Mucosa of descending colon (tissue), 3 donors: ENCODE measurements around the gene SALL4. TPM values are rescaled to one million over a fixed set of nuclear protein-coding genes. Genes with fewer than 3 reads are reported as not detected.
A peak's percentile ranks its signal among the peaks of the same experiment; 100 is the strongest.

ENCODE experiments used
- ATAC-seq: fragments of 200-7000 bp; cut with Tn5 transposase; one replicate; pipeline ENCODE4 v1.9.1; 2020; ENCODE audit warnings: mild to moderate bottlenecking, moderate library complexity
- DNase-seq, 3 donors: peaks; one replicate each; pipeline ENCODE4 v3.0.0-alpha.2; 2020
- H3K36me3 ChIP-seq: fragments of 200-600 bp; one replicate; pipeline ENCODE4 v1.8.0; 2021; ENCODE audit warnings: low read depth, mild to moderate bottlenecking
- H3K4me1 ChIP-seq: fragments of 200-600 bp; one replicate; pipeline ENCODE4 v1.8.0; 2021; ENCODE audit warnings: low read depth, mild to moderate bottlenecking
- H3K4me3 ChIP-seq: fragments of 200-600 bp; one replicate; pipeline ENCODE4 v1.8.0; 2021; ENCODE audit warnings: mild to moderate bottlenecking
- H3K9me3 ChIP-seq: fragments of 200-600 bp; one replicate; pipeline ENCODE4 v1.8.0; 2021; ENCODE audit warnings: mild to moderate bottlenecking
- intact Hi-C, 2 donors: fragments of 100-400 bp; cut with DNase I in 1 of 2; cut with micrococcal nuclease in 1 of 2; formaldehyde crosslinking; loops; one replicate each; pipeline versions ENCODE4 v1.11.0 to v1.11.1; 2022; cut with DNase I, micrococcal nuclease
- total RNA-seq, 3 donors: library from RNA; stranded (reverse); fragmentation: NEBNext Ultra II Directional in 2 of 3; extraction: Animal tissue kit (Norgen Biotek cat#: 25700) in 2 of 3; gene quantifications; one replicate each; pipeline versions ENCODE4 v1.2.1 to v1.2.4, GENCODE V29; 2021 to 2023
- TF ChIP-seq, protein P1 (sequence below): fragments of 200-600 bp; IDR thresholded peaks from one replicate; pipeline ENCODE4 v1.8.0; 2022; ENCODE audit warnings: antibody characterized with exemption, mild to moderate bottlenecking
- donor health status: DM: no; HTN: no; CAD: no; lungs with moderate emphysema.
- donor health status: DM: no; HTN: no; CAD: no.
- donor health status: DM: no; HTN: yes; CAD: no.

SALL4 gene
- total RNA-seq, 3 donors from 2014 or later = 0.05 to 0.41 TPM; not detected in 1

DNA sequence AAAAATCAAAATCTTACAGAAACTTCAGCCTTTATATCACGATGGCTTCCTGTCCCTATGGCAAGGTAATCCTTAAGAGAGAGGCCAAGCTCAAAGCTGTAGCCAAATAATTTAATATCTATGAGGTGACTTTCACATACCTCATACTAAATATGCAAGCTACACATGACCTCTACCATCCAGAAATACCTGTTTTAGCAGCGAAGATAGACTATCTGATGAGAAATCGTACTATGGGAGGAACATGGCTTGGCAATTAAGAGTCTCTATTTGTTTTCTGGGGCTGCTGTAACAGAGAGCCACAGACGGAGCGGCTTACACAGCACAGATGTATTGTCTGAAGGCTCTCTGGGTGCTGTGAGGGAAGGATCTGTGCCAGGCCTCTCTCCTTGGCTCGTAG lies 31.0 kb upstream of the SALL4 start:
- Histone ChIP-seq H3K9me3 (no peaks in the 10 kb centered on the region), H3K4me3 (no peak overlapping the region), H3K36me3 (no peaks in the 10 kb centered on the region), H3K4me1 (no peaks in the 10 kb centered on the region)
- intact Hi-C loops = no loop called here
- no peak for ATAC-seq
- TF ChIP-seq, protein P1, sequence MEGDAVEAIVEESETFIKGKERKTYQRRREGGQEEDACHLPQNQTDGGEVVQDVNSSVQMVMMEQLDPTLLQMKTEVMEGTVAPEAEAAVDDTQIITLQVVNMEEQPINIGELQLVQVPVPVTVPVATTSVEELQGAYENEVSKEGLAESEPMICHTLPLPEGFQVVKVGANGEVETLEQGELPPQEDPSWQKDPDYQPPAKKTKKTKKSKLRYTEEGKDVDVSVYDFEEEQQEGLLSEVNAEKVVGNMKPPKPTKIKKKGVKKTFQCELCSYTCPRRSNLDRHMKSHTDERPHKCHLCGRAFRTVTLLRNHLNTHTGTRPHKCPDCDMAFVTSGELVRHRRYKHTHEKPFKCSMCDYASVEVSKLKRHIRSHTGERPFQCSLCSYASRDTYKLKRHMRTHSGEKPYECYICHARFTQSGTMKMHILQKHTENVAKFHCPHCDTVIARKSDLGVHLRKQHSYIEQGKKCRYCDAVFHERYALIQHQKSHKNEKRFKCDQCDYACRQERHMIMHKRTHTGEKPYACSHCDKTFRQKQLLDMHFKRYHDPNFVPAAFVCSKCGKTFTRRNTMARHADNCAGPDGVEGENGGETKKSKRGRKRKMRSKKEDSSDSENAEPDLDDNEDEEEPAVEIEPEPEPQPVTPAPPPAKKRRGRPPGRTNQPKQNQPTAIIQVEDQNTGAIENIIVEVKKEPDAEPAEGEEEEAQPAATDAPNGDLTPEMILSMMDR = no peak
- DNase-seq = no peak

DNA sequence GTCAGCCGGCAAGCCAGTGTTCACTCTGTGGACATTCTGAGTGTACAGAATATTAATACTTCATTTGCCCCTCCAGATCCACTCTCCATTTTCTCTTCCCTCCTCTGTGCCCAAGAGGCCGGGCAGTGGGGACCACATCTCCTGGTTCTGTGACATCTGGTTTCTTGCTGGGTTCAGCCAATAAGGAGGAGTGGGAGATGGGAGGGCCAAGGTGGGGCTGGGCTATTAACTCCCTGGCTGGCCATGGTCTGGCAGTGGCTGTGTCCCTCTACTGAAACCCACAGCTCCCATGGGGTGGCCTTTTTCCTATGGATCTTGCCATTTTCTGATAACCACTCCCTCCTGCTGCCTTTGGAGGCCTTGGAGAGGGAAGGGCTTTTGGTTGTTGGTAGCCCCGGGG lies 30.0 kb upstream of the SALL4 start:
- TF ChIP-seq, protein P1 = no peak
- H3K4me3 ChIP-seq = no peak overlapping the region
- ATAC-seq (no peak), DNase-seq (no peak)
- H3K9me3 ChIP-seq = no peaks in the 10 kb centered on the region
- intact Hi-C loops = no loop called here
- H3K4me1 ChIP-seq = no peaks in the 10 kb centered on the region
- H3K36me3 ChIP-seq = no peaks in the 10 kb centered on the region

DNA sequence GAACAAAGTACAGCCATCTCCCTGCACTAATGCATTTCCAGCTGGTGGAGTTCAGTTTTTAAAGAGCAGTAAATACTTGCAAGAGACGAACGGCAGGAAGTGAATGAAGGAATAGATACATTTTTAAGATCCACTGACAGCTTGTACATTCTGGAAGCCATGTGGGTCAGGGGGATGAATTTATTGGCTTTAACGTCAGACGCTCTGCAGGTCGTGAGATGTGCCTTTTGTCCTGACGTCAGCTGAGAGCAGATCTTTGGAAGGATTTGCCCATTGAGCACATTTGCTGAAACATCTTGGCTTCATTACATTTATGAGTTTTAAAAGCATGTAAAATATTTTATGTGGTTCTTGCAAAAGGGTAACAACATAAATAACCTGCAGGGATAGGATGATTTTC lies 29.5 kb upstream of the SALL4 start:
- Histone ChIP-seq H3K9me3 (no peaks in the 10 kb centered on the region), H3K36me3 (no peaks in the 10 kb centered on the region), H3K4me3 (no peak overlapping the region), H3K4me1 (no peaks in the 10 kb centered on the region)
- intact Hi-C loops = no loop called here
- TF ChIP-seq, protein P1 = no peak
- no peak for ATAC-seq
- DNase-seq = no peak

DNA sequence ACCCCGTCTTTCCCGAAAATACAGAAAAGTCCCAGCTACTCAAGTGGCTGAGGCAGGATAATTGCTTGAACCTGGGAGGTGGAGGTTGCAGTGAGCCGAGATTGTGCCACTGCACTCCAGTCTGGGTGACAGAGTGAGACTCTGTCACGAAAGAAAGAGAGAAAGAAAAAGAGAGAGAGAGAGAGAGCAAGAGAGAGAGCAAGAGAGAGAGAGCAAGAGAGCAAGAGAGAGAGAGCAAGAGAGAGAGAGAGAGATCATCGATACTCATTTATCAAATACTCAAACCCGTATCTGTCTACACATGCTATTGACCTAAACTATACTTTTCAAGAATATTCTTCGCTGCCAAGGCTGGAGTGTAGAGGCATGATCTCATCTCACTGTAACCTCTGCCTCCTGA lies 28.2 kb upstream of the SALL4 start:
- no peak overlapping the region for H3K4me3 ChIP-seq
- DNase-seq (no peak), ATAC-seq (no peak)
- TF ChIP-seq, protein P1 = no peak
- H3K36me3 ChIP-seq = no peaks in the 10 kb centered on the region
- H3K4me1 ChIP-seq = no peaks in the 10 kb centered on the region
- no peaks in the 10 kb centered on the region for H3K9me3 ChIP-seq
- intact Hi-C loops = no loop called here

DNA sequence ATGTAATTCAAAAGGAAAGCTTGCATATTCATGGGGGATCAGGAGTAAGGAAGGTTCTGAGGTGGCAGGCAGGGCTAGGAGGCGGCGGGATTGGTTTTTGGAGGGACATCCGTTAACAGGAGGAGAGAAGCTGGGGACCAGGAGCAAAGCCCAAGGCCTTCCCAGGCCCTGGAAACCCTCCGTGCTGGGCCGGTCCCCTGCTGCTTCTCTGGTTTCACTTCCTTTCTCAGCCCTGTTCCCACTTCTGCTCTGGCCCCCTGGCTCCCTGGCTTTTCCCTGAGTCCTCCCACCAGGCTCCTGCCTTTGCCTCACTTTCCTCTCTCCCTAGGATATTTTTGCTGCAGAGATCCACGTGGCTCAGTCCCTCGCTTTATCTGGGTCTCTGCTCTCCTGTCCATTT lies 26.4 kb upstream of the SALL4 start:
- DNase-seq = no peak
- TF ChIP-seq, protein P1 = no peak
- intact Hi-C loops = no loop called here
- ATAC-seq = no peak
- no peaks in the 10 kb centered on the region for H3K4me1 ChIP-seq
- no peaks in the 10 kb centered on the region for H3K36me3 ChIP-seq
- H3K9me3 ChIP-seq = no peaks in the 10 kb centered on the region
- H3K4me3 ChIP-seq = no peak overlapping the region

DNA sequence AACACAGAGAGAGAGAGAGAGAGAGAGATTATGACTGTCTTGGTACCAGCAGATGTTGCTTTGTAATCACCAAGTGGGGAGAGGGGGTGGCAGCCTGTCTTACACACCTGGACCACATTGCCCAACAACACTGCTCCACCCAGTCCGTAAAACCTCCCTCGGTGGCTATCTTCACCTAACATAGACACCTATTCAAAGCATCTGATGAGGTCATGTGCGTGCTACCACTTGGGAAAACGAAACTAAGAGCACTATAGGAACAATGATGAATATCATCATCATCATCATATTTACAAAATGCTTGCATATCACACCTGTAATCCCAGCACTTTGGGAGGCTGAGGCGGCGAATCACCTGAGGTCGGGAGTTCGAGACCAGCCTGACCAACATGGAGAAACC lies 24.1 kb upstream of the SALL4 start:
- Histone ChIP-seq H3K4me3 (no peak overlapping the region), H3K4me1 (no peaks in the 10 kb centered on the region), H3K9me3 (no peaks in the 10 kb centered on the region), H3K36me3 (no peaks in the 10 kb centered on the region)
- intact Hi-C loops = no loop called here
- DNase-seq (no peak), ATAC-seq (peak; percentile 29)
- TF ChIP-seq, protein P1 = no peak
